Keratinocyte (primary cell): ENCODE measurements around the gene MPP2.

Experiments used
- EZH2 ChIP-seq: IDR thresholded peaks from one replicate; pipeline ENCODE4 v1.6.1; 2012; ENCODE audit warnings: inconsistent platforms, mild to moderate bottlenecking, low read length, moderate library complexity
- TF ChIP-seq, protein P1 (sequence below), 3 experiments: IDR thresholded peaks in 1 of 3; conservative IDR thresholded peaks in 1 of 3; optimal IDR thresholded peaks in 1 of 3; 2 replicates in 2 of 3; 3 replicates in 1 of 3; pipeline versions ENCODE3 to v1.5.1; 2011; ENCODE audit warnings: low read length in 3 of 3, mild to moderate bottlenecking in 3 of 3, moderate library complexity in 2 of 3, control low read depth in 1 of 3, inconsistent platforms in 1 of 3; ENCODE audit not compliant: insufficient read depth in 2 of 3; ENCODE audit errors: extremely low read depth in 1 of 3

DNA sequence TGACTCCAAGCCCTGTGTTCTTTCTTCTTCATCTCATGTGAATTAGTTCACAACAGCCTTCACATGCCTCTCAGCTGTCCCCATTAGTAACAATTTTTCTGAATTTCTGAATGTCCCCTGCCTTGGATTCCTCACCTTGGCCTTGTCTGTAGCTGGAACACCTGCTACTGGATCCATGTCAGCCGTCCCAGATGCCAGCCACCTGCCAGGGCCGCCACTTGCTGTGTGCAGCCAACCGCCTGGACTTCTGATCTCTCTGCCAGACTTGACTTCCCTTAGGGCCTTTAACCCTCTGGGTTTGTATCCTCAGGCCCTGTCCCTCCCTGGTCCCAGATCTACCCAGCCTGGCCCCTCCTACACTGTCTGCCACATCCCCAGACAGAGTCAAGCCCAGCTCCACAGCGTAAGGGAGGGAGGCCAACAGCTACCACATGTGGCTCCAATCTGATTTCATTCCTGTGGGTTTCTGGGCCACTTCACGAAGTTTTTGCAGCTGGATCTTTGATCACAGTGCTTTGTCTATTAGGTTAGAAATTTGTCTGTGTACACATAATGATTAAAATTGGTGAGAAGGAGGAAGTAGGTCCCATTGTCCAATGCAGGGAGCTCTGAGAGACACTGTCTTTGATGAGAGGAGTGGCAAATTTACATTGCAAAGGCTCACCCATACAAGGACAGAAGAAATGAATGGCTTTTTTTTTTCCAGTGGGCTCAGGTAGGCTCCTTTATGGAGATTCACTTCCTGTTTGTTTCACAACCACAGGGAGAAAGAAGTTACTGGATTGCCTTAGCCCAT is 15.3 kb downstream of the MPP2 start:
- TF ChIP-seq, protein P1, sequence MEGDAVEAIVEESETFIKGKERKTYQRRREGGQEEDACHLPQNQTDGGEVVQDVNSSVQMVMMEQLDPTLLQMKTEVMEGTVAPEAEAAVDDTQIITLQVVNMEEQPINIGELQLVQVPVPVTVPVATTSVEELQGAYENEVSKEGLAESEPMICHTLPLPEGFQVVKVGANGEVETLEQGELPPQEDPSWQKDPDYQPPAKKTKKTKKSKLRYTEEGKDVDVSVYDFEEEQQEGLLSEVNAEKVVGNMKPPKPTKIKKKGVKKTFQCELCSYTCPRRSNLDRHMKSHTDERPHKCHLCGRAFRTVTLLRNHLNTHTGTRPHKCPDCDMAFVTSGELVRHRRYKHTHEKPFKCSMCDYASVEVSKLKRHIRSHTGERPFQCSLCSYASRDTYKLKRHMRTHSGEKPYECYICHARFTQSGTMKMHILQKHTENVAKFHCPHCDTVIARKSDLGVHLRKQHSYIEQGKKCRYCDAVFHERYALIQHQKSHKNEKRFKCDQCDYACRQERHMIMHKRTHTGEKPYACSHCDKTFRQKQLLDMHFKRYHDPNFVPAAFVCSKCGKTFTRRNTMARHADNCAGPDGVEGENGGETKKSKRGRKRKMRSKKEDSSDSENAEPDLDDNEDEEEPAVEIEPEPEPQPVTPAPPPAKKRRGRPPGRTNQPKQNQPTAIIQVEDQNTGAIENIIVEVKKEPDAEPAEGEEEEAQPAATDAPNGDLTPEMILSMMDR (optimal IDR thresholded peaks at IDR 0.05 in 1 of 3, IDR thresholded peaks at IDR 0.05 in 1 of 3, conservative IDR thresholded peaks at IDR 0.05 in 1 of 3; ENCODE audit: extremely low read depth in 1 of 3, insufficient read depth in 2 of 3, low read length in 3 of 3) = no peak
- no peak for TF ChIP-seq EZH2
